Measurements from ENCODE around the gene MUSTN1.

DNA sequence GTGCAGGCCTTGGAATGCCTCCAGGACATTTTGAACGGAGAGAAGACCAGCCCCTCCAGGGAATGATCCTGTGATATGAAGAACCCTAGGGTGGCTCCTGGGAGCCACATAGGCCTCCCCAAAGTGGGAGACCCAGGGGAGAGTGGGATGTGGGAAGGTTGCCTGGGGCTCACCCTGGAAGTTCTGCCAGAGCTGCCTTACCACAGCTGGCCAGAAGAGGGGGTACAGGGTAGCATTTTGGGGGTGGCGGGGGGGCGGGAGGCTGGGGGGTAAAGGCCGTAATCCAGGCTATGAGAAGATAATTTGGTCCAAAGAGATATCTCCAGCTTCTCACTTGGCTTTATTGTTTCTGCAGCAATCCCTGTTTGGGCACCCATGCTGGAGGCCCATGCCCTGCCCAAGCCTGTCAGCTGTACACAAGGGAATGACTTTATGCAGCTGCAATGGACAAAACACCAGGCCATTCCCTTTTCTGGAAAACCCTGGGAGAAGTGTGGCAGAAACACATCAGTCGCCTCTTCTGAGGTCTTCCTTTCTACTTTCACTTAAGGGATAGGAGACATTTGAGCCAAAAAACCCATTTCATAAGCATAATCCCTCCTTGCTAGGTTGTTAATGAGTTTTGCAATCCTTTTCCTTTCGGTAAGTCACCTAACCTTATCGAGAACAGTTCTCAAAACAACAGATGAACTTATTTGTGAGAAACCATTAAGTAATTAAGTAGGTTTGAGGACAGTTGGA is 11.0 kb upstream of the MUSTN1 start:
- TF ChIP-seq, protein P1, sequence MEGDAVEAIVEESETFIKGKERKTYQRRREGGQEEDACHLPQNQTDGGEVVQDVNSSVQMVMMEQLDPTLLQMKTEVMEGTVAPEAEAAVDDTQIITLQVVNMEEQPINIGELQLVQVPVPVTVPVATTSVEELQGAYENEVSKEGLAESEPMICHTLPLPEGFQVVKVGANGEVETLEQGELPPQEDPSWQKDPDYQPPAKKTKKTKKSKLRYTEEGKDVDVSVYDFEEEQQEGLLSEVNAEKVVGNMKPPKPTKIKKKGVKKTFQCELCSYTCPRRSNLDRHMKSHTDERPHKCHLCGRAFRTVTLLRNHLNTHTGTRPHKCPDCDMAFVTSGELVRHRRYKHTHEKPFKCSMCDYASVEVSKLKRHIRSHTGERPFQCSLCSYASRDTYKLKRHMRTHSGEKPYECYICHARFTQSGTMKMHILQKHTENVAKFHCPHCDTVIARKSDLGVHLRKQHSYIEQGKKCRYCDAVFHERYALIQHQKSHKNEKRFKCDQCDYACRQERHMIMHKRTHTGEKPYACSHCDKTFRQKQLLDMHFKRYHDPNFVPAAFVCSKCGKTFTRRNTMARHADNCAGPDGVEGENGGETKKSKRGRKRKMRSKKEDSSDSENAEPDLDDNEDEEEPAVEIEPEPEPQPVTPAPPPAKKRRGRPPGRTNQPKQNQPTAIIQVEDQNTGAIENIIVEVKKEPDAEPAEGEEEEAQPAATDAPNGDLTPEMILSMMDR (IDR thresholded peaks at IDR 0.05): peak; percentile 35
- TF ChIP-seq POLR2AphosphoS5 (IDR thresholded peaks at IDR 0.05; ENCODE audit: low read depth, low read length) (no peak), SIN3A (IDR thresholded peaks at IDR 0.05; ENCODE audit: borderline replicate concordance, insufficient read depth, low read depth, low read length) (no peak), TCF7L2 (IDR thresholded peaks at IDR 0.05; ENCODE audit: low read depth, low read length) (no peak)
- TF ChIP-seq, protein P2, sequence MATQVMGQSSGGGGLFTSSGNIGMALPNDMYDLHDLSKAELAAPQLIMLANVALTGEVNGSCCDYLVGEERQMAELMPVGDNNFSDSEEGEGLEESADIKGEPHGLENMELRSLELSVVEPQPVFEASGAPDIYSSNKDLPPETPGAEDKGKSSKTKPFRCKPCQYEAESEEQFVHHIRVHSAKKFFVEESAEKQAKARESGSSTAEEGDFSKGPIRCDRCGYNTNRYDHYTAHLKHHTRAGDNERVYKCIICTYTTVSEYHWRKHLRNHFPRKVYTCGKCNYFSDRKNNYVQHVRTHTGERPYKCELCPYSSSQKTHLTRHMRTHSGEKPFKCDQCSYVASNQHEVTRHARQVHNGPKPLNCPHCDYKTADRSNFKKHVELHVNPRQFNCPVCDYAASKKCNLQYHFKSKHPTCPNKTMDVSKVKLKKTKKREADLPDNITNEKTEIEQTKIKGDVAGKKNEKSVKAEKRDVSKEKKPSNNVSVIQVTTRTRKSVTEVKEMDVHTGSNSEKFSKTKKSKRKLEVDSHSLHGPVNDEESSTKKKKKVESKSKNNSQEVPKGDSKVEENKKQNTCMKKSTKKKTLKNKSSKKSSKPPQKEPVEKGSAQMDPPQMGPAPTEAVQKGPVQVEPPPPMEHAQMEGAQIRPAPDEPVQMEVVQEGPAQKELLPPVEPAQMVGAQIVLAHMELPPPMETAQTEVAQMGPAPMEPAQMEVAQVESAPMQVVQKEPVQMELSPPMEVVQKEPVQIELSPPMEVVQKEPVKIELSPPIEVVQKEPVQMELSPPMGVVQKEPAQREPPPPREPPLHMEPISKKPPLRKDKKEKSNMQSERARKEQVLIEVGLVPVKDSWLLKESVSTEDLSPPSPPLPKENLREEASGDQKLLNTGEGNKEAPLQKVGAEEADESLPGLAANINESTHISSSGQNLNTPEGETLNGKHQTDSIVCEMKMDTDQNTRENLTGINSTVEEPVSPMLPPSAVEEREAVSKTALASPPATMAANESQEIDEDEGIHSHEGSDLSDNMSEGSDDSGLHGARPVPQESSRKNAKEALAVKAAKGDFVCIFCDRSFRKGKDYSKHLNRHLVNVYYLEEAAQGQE (IDR thresholded peaks at IDR 0.05; ENCODE audit: insufficient read depth in 1 of 2, low read depth in 2 of 2, low read length in 1 of 2): no peak
